HG03139 (cell line): ENCODE measurements around the gene ABCG2.

ENCODE experiments used
- ATAC-seq: cut with Tn5 transposase; IDR thresholded peaks from one replicate; pipeline ENCODE4 v1.9.1; 2021; ENCODE audit not compliant: unreplicated experiment

The ABCG2 gene

GRCh38 chr4:88158489-88159228, at the start of gene ABCG2:
ABCG2 (minus strand) TSS chr4:88158639; CDS start chr4:88139995, 18,644 bp downstream.
- peak; percentile 53 for ATAC-seq

GRCh38 chr4:88208156-88208555, 49.7 kb upstream of the ABCG2 start:
- ATAC-seq = no peak

GRCh38 chr4:88207171-88207570, 48.7 kb upstream of the ABCG2 start:
- no peak for ATAC-seq

GRCh38 chr4:88204882-88205281, 46.4 kb upstream of the ABCG2 start:
- ATAC-seq = no peak

GRCh38 chr4:88202443-88202842, 44.0 kb upstream of the ABCG2 start:
- no peak for ATAC-seq

- ATAC-seq = no peak
These were observed 41.7 kb upstream of the ABCG2 start for GRCh38 chr4:88200186-88200585.

GRCh38 chr4:88196523-88197185, 38.2 kb upstream of the ABCG2 start:
- no peak for ATAC-seq

- ATAC-seq = no peak
These were observed 37.5 kb upstream of the ABCG2 start for GRCh38 chr4:88196013-88196365.

GRCh38 chr4:88195328-88196012, 37.0 kb upstream of the ABCG2 start:
- no peak for ATAC-seq

- no peak for ATAC-seq
These were observed 33.0 kb upstream of the ABCG2 start for GRCh38 chr4:88191404-88191803.

GRCh38 chr4:88189881-88190585, 31.6 kb upstream of the ABCG2 start:
- ATAC-seq = no peak

GRCh38 chr4:88189418-88189738, 30.9 kb upstream of the ABCG2 start:
- no peak for ATAC-seq

GRCh38 chr4:88188738-88189417, 30.4 kb upstream of the ABCG2 start:
- ATAC-seq = no peak

GRCh38 chr4:88187766-88188165, 29.3 kb upstream of the ABCG2 start:
- ATAC-seq = no peak

GRCh38 chr4:88185906-88186305, 27.5 kb upstream of the ABCG2 start:
- ATAC-seq = no peak

GRCh38 chr4:88179261-88179660, 20.8 kb upstream of the ABCG2 start:
- ATAC-seq = no peak

- no peak for ATAC-seq
These were observed 20.3 kb upstream of the ABCG2 start for GRCh38 chr4:88178626-88179231.

GRCh38 chr4:88177983-88178625, 19.7 kb upstream of the ABCG2 start:
- ATAC-seq = no peak

GRCh38 chr4:88172987-88173386, 14.5 kb upstream of the ABCG2 start:
- no peak for ATAC-seq

- no peak for ATAC-seq
These were observed 12.8 kb upstream of the ABCG2 start for GRCh38 chr4:88171206-88171605.
